ENCODE measurements around the gene PWWP2B.

Gene PWWP2B

GRCh38 chr10:132397036-132397541 is at the start of gene PWWP2B:
PWWP2B (plus strand) TSS chr10:132397200; CDS start chr10:132397227, 27 bp downstream.
- no peak for DNase-seq

DNA sequence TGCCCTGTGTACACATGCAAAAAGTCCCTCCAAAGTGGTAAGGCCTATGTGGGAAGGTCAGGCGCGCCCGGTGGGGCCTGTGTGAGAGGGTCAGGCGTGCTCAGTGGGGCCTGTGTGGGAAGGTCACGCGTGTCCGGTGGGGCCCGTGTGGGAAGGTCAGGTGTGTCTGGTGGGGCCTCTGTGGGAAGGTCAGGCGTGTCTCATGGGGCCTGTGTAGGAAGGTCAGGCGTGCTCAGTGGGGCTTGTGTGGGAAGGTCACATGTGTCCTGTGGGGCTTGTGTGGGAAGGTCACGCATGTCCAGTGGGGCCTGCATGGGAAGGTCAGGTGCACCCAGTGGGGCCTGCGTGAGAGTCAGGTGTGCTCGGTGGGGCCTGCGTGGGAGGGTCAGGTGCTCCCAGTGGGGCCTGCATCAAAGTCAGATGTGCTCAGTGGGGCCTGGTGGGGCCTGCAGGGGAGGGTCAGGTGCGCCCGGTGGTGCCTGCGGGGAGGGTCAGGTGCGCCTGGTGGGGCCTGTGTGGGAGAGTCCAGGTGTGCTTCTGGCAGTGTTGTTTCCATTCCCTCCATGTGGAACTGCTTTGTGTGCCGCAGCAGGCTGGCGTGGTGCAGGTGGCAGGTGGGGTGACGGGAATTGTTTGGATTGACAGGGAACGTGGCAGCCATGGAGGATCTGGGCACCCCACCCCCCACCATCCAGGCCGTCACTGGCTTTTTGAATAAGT is 49.6 kb upstream of the PWWP2B start:
- no peak for DNase-seq

DNA sequence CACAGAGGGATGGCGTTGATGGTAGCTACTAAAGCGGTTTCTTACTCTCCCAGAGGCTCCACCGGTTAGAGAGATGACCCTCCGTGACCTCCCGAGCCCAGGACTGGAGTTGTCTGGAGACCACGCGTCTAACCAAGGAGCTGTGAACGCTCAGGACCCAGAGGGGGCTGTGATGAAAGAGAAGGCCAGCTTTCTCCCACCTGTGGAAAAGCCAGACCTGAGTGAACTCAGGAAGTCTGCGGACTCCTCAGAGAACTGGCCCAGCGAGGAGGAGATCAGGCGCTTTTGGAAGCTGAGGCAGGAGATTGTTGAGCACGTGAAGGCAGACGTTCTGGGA is 49.1 kb upstream of the PWWP2B start:
- no peak for DNase-seq

DNA sequence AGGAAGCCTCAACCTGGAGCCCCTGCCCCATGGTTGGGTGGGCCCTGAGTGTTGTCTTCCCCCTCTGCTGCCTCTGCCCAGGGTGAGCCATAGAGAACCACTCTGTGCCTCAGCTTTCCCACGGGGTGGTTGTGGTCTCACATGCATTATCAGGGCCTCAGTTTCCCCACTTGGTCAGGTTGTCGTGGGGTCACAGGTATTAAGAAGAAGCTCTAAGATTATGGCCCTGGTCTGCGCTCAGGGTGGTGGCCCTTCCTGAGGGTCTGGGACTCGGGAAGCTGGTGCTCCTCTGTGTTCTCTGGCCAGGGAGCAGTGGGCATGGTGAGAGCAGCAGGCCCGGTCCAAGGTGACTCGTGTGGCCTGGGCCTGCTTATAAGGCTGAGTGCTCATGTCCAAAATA is 47.2 kb upstream of the PWWP2B start:
- DNase-seq = no peak

DNA sequence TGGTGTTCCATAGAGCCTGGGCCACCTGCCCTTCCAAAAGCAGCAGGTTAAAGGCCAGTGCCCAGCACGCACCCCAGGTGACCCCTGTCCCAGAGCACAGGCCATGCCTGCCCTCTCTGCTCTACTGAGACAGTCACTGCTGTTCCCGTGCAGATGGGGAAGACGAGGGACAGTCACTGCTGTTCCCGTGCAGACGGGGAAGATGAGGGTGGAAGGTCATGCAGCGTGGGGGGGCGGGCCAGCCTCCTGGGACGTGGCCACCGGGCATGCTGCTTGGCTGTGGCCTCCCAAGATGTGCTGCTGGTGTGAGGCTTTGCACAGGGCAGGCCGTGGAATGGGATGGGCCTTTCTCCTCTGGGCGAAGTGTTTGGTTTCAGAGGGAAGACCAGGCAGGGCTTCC is 46.6 kb upstream of the PWWP2B start:
- DNase-seq = no peak

- DNase-seq = no peak
Observed at GRCh38 chr10:132350946-132351345, 46.1 kb upstream of the PWWP2B start.

DNA sequence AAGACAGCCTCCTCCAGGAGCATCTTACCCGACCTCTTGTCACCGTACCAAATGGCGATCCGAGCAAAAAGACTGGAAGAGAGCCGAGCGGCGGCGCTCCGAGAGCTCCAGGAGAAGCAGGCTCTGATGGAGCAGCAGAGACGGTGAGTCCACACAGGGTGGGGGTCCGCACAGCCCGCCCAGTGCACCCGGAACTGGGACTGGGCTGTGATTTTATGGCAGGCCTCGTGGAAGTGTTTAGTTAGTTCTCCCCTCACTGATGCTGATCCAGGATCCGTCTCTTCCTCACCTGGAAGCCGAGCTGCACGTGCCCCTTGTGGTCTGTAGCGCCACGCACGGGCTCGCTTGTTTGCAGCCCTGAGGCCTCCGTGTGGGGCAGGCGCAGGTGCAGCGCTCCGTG is 45.4 kb upstream of the PWWP2B start:
- DNase-seq = no peak

- peak; percentile 56 to 78 for DNase-seq
Observed at GRCh38 chr10:132352462-132353308, 44.3 kb upstream of the PWWP2B start.

DNA sequence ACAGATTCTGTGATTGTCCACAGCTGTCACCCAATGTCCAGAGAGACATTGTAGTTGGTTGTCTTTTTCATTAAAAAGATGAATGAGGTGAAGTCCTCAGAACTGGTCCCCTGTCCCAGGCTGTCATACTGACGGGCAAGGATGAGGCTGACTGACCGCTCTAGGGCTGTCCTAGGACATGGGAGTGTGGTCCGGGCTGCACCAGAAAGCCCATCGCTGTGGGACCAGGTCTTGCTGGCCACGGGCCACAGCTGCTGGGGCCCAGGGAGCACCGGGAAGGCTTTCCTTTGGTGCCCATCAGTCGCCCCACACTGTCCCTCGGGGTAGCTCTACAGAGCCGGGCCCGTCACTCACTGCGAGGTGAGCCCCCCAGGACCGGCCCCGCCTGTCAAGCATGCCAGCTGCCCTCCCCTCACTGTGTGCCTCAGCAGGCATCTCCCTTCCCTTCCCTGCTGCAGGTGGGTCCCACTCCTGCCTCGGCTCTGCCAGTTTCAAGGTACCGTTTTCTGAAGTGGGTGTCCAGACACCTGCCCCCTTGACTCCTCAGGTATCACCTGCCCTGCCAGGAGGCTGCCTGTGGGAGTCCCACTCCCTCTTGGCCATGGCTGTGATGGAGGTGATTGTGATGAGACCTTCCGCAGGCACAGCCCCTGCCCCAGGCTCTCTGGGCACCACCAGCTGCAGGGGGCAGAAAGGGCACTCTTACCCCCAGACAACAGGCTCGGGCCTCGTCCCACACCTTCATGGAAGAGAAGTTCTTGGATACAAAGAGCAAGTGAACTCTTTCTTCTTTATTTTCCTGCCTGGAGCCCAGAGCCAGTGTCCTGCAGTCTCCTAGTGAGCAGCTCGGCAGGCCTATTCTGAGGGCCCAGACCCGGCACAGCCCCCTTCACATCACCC is 43.3 kb upstream of the PWWP2B start:
- DNase-seq = no peak

DNA sequence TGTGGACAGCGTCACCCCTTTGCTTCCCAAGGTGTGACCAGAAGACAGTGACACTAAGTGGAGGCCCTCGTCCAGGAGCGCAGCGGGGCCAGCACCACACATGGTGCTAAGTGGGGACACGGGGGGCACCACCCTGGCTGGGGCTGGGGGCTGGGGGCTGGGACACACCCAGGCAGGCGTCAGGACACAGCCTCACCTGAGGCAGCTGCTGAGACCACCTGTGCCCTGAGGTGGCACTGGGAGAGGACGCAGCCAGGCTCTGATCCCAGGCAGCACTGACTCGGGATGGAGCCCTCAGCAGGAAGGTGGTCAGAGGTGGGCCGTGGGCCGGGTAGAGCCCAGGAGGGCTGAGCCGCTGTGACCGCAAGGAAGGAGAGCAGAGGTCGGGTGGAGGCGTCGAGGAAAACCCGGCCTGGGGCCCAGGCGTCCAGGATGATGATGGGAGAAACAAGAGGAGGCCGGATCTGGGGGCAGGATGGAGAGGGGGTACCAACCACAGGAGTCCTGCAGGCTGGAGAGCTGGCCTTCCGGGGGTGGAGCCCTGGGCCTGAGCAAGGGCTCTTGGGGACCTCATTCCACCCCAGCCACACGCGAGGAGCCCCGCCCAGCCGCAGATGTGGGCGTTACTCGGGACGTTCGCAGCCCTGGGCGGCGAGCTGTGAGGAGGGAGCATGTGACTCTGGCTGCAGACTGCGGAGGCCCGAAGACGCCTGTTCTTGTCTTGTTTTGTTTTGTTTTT is 42.5 kb upstream of the PWWP2B start:
- DNase-seq = no peak

- DNase-seq = no peak
Observed at GRCh38 chr10:132355297-132355696, 41.7 kb upstream of the PWWP2B start.

GRCh38 chr10:132355754-132356153 is 41.2 kb upstream of the PWWP2B start:
- DNase-seq = no peak

DNA sequence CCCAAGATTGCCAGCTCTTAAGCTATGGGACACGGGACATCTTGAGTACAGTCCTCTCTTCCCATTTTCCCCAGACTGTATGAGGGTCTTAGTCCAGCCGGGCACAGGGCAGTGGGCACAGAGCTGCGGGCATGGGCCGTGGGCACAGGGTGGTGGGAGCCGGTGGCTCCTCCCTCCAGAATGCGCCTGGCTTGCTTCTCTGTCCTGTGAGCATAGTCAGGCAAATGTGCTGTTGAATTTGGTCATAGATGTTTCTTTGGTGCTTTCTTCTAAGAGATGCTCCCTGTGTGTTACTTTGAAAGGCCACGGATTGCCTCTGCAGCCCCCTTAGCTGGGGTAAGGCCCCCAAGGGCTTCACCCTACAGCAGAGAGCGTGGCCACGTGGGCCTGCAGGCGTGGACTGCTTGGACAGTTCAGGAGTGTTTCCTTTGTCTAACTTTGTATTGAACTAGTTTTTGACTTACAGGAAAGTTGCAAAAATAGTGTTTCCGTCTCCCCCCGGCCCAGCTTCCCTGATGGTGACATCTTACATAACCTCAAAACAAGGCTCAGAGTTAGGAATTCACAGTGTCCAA is 40.3 kb upstream of the PWWP2B start:
- DNase-seq = no peak

DNA sequence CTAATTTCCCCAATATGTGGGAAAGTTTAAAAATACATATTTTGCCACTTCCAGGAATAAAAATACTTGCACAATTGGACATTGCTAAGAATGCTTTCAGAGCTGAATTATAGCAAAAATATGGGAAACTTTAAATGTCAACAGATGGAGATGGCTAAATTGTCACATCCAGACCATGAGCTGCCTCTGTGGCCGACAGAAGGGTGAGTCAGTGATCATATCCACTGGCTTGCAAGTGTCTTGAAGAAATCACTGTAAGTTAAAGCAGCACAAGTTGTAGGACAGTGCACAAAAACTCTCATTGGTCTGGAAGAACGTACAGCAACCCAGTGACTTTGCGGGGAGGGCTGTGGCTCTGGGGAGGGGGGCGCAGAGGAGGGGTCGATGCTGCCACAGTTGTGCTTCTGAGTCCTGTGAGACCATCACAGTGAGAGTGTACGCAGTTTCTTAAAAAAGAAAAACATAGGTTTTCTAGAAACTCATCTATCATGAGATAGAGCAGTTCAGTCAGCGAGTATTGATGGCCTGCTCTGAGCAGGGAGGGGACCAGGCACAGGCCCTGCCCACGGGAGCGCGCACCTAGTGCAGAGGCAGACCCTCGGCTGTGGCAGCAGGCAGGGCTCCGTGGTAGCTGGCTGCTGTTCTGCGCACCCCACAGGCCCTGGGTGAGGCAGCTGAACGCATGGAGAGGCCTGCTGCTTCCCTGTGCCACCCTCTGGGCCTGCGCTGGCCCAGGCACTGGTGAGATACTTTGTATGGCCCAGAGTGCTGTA is 39.5 kb upstream of the PWWP2B start:
- no peak for DNase-seq

DNA sequence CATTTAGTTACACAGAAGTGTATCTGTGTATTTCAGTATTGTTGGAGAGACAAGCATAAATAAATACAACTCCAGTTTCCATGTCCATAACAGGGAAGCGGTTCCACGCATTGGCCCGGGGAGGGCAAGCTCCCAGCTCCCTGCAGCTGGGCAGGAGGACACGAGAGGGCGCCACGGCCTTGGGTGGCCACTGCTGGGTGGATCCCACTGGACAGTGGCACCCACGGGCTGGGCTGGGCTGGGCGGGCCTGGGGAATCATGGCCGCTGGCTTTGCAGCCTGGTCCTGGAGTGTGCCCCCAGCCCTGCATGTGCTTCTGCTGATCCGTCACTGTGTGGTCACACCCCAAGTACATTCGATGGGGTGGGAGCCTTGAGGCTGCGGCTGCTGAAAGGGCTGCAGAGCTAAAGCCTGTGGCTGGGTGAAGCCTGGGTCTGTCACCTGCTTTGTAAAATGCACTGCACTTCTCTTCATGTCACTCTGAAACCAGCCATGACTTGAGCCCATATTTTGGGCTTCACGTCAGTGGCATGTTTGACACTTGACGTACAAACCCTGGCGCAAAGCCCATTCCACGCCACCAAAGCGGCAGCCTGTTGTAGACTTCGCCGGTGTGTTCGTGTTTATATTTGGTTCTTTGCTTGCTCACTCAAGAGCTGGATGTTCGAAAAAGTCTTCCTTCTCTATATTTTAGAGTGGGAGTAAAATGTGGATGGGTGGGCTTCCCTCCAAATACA is 37.5 kb upstream of the PWWP2B start:
- no peak for DNase-seq

GRCh38 chr10:132360766-132361447 is 36.1 kb upstream of the PWWP2B start:
- peak in 1 of 2 experiments; percentile 24 for DNase-seq

DNA sequence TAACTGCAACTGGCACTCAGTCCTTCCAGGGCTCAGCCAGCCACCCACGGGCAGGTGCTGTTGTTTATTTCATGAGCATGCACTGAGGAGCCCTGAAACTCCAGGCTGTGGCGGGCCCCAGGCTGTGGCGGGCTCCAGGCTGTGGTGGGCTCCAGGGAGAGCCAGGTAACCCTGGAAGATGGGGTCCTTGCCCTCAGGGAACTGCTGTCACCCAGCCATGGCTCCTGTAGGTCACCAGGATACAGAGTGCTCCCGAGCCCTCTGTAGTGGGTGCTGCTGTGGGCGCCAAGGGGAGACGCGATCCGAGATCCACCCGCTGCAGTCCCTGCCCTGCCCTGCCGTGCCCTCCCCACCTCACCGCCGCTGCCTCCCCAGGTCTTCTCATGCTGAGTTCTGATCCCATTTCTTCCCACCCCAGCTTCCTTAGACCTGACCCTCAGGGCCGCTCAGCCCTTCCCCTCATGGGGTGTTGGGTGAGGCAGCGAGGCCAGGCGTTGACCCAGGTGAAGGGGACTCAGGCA is 35.4 kb upstream of the PWWP2B start:
- no peak for DNase-seq

DNA sequence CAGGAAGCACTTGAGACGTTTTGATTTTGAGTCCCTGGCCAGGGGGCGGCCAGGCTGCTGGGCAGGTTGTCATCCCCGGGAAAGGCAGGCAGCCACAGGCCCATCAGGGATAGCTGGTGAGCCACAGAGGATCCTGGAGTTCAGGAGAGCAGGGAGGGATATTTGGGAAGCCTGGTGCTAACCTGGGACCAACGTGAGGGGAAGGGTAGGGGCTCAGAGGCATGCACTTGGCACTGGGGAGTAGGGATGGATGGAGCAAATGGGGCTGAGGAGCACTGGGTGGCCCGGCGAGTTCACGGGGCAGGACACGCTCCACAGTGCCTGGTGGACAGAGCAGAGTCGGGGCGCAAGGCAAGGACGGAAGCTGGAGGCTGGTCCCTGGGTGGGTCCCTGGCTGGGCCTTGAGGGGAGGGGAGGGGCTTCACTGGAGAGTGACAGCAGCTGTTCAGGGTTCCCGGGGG is 34.8 kb upstream of the PWWP2B start:
- no peak for DNase-seq

DNA sequence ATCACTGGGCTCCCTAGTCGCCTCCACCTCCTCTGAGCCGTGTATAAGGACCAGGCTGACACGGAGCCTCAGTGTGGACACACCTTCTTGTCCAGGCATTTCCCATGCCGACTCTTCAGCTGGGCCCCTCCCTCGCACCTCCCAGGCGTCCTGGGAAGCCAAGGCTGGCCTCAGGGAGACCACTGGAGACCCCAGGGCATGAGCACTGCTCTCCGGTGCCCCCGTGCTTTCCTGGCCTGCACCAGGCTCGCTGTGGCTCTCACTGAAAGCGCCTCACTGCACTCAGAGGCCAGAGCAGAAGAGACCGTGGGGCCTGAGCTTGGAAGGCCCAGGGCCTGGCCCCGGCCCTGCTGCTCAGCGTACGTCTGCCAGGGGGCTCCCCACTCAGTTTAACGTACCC is 33.6 kb upstream of the PWWP2B start:
- no peak for DNase-seq
